ENCODE data around the gene GALNT11. TPM values are rescaled to one million over a fixed set of nuclear protein-coding genes. Genes with fewer than 3 reads are reported as not detected.

The GALNT11 gene
- polyA plus RNA-seq, 2 of the 4 experiments (the other 2 are of a cell fraction): 27.4 to 44.3 TPM

- FAIRE-seq (no peak), ATAC-seq (no peak; a peak in 1 of 6 replicates), DNase-seq (ENCODE audit: low read depth in 1 of 2, low spot score in 1 of 2) (no peak)
- no peaks in the 10 kb centered on the region for H3K4me1 ChIP-seq
- CTCF ChIA-PET: no interaction called here
- H3K27ac ChIP-seq: no peak overlapping the region
- POLR2A ChIA-PET: no interaction called here
- no peak overlapping the region for H3K4me2 ChIP-seq
- TF ChIP-seq RNF2 (IDR thresholded peaks at IDR 0.05; ENCODE audit: borderline replicate concordance, low read depth) (no peak), CEBPB (IDR thresholded peaks at IDR 0.05) (no peak), CHD4 (IDR thresholded peaks at IDR 0.05; ENCODE audit: borderline replicate concordance) (no peak), TP53 (CRISPR knock-in tag; IDR thresholded peaks at IDR 0.05) (no peak), POLR2A (IDR thresholded peaks at IDR 0.05; ENCODE audit: low read length) (no peak), RARB (CRISPR knock-in tag; IDR thresholded peaks at IDR 0.05) (no peak), SREBF2 (IDR thresholded peaks at IDR 0.05) (no peak), MAZ (IDR thresholded peaks at IDR 0.05; ENCODE audit: borderline replicate concordance, low read depth, low read length) (no peak), MAX (IDR thresholded peaks at IDR 0.05) (no peak), ESRRA (IDR thresholded peaks at IDR 0.05; ENCODE audit: borderline replicate concordance, low read length) (no peak), ZNF302 (CRISPR knock-in tag; IDR thresholded peaks at IDR 0.05) (no peak), CHD2 (IDR thresholded peaks at IDR 0.05; ENCODE audit: low read length, partially characterized antibody) (no peak), KDM1A (IDR thresholded peaks at IDR 0.05; ENCODE audit: low read depth) (no peak), BHLHE40 (IDR thresholded peaks at IDR 0.05; ENCODE audit: low read depth, low read length) (no peak), RCOR1 (IDR thresholded peaks at IDR 0.05; ENCODE audit: low read depth, low read length) (no peak)
- TF ChIP-seq, protein P1, sequence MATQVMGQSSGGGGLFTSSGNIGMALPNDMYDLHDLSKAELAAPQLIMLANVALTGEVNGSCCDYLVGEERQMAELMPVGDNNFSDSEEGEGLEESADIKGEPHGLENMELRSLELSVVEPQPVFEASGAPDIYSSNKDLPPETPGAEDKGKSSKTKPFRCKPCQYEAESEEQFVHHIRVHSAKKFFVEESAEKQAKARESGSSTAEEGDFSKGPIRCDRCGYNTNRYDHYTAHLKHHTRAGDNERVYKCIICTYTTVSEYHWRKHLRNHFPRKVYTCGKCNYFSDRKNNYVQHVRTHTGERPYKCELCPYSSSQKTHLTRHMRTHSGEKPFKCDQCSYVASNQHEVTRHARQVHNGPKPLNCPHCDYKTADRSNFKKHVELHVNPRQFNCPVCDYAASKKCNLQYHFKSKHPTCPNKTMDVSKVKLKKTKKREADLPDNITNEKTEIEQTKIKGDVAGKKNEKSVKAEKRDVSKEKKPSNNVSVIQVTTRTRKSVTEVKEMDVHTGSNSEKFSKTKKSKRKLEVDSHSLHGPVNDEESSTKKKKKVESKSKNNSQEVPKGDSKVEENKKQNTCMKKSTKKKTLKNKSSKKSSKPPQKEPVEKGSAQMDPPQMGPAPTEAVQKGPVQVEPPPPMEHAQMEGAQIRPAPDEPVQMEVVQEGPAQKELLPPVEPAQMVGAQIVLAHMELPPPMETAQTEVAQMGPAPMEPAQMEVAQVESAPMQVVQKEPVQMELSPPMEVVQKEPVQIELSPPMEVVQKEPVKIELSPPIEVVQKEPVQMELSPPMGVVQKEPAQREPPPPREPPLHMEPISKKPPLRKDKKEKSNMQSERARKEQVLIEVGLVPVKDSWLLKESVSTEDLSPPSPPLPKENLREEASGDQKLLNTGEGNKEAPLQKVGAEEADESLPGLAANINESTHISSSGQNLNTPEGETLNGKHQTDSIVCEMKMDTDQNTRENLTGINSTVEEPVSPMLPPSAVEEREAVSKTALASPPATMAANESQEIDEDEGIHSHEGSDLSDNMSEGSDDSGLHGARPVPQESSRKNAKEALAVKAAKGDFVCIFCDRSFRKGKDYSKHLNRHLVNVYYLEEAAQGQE (IDR thresholded peaks at IDR 0.05): no peak
- TF ChIP-seq, protein P2, sequence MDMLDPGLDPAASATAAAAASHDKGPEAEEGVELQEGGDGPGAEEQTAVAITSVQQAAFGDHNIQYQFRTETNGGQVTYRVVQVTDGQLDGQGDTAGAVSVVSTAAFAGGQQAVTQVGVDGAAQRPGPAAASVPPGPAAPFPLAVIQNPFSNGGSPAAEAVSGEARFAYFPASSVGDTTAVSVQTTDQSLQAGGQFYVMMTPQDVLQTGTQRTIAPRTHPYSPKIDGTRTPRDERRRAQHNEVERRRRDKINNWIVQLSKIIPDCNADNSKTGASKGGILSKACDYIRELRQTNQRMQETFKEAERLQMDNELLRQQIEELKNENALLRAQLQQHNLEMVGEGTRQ (IDR thresholded peaks at IDR 0.05): no peak
- TF ChIP-seq, protein P3, sequence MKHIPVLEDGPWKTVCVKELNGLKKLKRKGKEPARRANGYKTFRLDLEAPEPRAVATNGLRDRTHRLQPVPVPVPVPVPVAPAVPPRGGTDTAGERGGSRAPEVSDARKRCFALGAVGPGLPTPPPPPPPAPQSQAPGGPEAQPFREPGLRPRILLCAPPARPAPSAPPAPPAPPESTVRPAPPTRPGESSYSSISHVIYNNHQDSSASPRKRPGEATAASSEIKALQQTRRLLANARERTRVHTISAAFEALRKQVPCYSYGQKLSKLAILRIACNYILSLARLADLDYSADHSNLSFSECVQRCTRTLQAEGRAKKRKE (CRISPR knock-in tag; IDR thresholded peaks at IDR 0.05; ENCODE audit: low read depth): no peak
- WGBS (ENCODE audit: missing lambda C conversion rate): 97% methylated on average over 53 of the region's 60 CpGs
- H3K4me3 ChIP-seq: no peak overlapping the region
- H3K9me3 ChIP-seq: peaks cover 11% of the 10 kb centered on the region; the same call in 1 of the 3 replicates
These were observed 103.4 kb downstream of the GALNT11 start for GRCh38 chr7:152128741-152129461.

- 88% methylated on average over 7 of the region's 7 CpGs for WGBS (ENCODE audit: missing lambda C conversion rate)
- CTCF ChIA-PET: no interaction called here
These were observed 104.2 kb downstream of the GALNT11 start for GRCh38 chr7:152129682-152130081.

More at GRCh38 chr7:152129682-152130081, 104.2 kb downstream of the GALNT11 start:
- DNase-seq (ENCODE audit: low read depth in 1 of 2, low spot score in 1 of 2) (no peak), FAIRE-seq (no peak), ATAC-seq (no peak)
- peaks cover 4% of the 10 kb centered on the region; the same call in 1 of the 3 replicates for H3K9me3 ChIP-seq
- TF ChIP-seq, protein P3 (CRISPR knock-in tag; IDR thresholded peaks at IDR 0.05; ENCODE audit: low read depth): no peak
- TF ChIP-seq FOXS1 (CRISPR knock-in tag; IDR thresholded peaks at IDR 0.05) (no peak), FOSB (CRISPR knock-in tag; IDR thresholded peaks at IDR 0.05) (no peak)
- POLR2A ChIA-PET: no interaction called here
- H3K4me3 ChIP-seq: no peak overlapping the region
- H3K4me2 ChIP-seq: no peak overlapping the region
- no peaks in the 10 kb centered on the region for H3K4me1 ChIP-seq
- no peak overlapping the region for H3K27ac ChIP-seq

All from A549 (cell line).